HG02571 (cell line): ENCODE results near the gene CDK9.
"Not testable (repeated sequence)": the region's sequence is repeated elsewhere in the genome, so short reads cannot be mapped to it uniquely, and the experiment has no call there.

ENCODE experiments used
- ATAC-seq: cut with Tn5 transposase; IDR thresholded peaks from one replicate; pipeline ENCODE4 v1.9.1; 2021; ENCODE audit warnings: mild to moderate bottlenecking, moderate library complexity; ENCODE audit not compliant: unreplicated experiment

CDK9 gene

DNA sequence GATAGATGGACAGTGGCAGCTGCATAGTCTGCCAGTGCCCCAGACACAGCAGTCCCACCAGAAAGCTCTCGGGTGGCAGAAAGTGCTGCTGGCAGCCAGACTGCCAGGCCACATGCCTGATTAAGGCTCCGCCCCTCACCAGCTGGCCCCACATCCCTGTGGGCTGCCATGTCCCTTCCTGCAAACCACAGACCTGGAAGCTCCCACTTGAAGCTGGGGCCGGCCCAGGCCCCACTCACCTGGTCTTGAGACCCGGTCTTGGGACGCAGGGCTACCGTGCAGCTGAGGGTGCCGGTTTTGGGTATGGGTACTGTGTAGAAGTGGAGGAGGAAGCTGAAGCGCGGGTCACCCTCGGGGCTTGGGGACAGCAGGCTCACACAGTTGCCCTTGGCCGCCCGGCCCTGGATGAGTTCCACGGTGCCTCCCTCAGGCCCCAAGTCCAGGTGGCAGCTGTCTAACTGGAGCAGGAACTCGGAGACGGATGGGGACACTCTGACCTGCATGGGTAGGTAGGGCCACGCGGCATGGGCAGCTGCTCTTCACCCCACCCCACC lies 32.1 kb downstream of the CDK9 start:
- no peak for ATAC-seq

GRCh38 chr9:127818574-127818973 lies 32.7 kb downstream of the CDK9 start:
- ATAC-seq = no peak

GRCh38 chr9:127822108-127822507 lies 36.3 kb downstream of the CDK9 start:
- no peak for ATAC-seq

DNA sequence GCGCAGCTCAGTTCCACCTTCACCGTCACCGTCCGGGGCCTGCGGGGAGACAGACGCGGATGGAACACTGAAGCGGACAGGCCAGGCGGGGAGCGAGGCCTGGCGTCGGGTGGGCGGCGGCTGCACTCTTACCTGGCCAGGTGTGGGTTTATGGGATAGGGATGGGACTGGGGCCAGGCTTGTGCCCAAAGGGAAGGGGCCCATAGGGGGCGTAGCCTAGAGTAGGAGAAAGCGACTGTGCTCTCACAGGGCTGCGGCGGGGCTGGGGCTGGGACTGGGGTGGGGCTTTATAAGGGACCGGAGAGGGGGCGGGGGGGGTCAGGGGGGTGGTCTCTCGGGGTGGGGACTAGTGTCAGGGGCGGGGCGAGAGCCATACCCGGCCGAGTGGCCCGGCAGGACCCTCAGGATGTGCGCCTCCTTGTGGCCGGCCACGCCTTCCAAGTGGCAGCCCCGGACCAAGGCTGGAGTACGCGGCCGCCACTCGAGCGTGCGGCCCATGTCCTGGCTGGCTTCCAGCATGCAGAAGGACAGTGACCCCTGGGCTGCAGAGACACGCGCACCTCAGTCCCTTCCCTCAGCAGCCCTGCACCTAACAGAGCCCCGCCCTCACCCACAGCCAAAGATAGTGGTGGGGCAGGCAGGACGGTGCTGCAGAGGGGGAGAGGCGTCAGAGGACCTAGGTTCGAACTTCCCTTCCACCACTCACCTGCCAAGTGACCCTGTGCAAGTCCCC lies 39.7 kb downstream of the CDK9 start:
- no peak for ATAC-seq

- ATAC-seq = no peak
These were observed 40.5 kb downstream of the CDK9 start for GRCh38 chr9:127826253-127826913.

DNA sequence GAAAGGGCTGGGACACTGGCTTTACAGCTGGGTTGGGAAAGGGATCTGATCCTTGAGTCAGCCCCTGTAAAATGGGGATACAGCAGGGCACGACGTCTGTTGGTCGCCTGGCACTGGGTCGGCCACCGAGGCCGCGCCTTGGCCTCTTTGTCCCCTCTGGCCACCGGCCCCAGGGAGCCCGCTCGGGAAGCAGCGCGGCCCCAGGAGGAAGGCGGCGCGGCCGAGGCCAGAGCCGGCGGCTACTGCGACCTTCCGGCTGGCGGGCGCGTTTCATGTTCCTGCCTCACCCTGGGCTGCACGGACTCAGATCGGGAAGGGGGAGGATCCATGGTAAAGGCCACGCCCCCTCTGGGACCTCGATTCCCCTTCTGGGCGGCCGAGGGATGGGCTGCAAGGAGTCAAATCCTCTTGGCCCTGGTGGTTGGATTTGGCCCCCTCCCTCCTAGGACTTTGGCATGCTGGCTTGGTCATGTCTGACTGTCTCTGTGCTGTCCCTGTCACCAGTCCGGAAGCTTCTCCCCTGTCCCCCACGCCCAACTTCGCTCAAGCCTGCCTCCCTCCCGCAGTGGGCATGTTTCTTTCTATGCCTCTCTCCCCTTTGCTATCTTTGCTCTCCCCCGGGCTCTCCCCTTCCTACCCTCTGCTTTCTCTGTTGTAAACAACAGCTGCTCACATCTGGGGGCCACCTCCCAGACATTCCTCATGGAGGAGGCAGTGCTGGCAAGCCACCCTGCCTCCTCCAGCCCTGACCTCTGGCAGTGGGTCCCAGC lies 42.6 kb downstream of the CDK9 start:
- no peak for ATAC-seq

- ATAC-seq = no peak
These were observed 43.5 kb downstream of the CDK9 start for GRCh38 chr9:127829205-127829906.

DNA sequence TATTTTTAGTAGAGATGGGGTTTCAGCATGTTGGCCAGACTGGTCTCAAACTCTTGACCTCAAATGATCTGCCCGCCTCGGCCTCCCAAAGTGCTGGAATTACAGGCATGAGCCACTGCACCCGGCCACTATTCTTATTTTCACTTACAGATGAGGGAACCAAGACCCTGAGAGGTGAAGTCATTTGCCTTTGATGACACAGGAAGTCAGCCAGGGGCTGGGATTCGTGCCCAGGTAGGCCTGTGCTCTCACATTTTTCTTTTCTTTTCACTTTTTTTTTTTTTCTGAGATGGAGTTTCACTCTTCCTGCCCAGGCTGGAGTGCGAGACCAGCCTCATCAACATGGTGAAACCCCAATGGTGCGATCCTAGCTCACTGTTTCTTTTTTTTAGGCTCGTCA lies 46.4 kb downstream of the CDK9 start:
- ATAC-seq = no peak

DNA sequence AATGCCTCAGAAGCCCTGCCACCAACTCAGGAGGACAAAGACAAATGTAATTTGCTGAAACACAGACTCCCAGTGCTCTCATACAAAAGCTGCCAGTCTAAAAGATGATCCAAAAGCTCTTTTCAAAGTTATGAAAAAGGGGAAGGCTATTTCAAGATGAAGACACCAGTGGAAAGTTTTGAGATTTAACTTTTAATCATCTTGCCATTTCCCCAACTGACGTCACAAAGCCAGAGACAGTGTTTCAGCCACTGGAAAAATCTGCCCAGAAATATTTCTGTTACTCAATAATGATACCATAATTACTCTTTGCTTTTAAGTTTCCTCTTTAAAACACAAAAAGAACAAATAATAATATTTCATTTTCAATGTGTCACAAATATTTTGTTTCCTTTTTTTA lies 47.7 kb downstream of the CDK9 start:
- no peak for ATAC-seq

DNA sequence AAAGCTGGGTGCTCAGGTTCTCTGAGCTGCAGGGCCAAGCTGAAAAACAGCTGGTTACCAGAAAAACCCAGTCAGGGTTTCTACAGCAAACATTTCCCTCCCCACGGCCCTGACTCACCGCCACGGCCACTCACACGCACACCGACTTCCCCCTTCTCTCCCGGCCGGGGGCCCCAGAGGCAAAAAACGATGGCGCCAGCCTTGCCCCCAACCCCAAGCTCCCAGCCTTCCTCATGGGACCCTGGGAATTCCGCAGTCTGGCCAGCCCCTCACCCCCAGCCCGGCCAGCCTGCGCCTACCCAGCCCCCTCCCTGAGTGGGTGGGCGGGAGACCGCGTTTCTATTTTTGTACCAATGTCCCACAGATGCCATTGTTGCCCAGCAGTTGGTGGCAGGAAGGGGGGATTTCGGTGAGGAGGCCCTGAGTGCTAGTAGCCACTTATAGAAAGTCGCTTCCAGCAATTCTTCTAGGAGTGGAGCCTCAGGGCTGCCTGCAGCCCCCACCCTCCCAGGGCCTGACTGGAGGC lies 50.2 kb downstream of the CDK9 start:
- ATAC-seq = no peak

DNA sequence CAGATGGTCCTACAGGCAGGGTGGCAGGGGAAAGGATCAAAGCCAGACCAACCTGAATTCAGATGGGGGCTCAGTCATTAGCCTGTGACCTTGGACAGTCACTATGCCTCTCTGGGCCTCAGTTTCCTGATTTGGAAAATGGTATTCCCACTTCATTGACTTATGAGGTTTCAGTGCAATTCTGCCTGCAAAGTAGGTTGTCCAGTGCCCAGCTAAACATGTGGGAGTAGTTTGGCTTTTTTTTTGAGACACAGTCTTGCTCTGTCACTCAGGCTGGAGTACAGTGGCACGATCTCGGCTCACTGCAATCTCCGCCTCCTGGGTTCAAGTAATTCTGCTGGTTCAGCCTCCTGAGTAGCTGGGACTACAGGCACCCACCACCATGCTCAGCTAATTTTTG lies 50.7 kb downstream of the CDK9 start:
- ATAC-seq = not testable (repeated sequence)

DNA sequence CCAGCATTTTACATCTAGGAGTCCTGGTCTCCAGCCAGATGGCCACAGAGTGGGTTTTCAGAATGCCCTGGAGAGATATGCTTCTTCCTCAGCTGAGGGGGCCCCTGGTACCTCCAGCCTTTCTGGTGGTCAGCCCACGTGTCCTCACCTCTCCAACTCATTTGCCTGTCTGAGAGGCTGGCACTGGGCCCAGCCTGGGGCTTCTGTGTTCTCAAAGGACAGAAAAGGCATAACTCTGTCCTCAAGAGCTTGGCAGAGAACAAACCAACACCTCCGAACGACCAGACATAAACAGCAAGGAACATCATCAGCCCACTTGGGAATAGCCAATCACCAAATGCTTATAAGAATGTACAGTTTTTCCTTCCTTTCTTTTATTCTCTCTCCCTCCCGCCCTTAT lies 51.5 kb downstream of the CDK9 start:
- no peak for ATAC-seq

DNA sequence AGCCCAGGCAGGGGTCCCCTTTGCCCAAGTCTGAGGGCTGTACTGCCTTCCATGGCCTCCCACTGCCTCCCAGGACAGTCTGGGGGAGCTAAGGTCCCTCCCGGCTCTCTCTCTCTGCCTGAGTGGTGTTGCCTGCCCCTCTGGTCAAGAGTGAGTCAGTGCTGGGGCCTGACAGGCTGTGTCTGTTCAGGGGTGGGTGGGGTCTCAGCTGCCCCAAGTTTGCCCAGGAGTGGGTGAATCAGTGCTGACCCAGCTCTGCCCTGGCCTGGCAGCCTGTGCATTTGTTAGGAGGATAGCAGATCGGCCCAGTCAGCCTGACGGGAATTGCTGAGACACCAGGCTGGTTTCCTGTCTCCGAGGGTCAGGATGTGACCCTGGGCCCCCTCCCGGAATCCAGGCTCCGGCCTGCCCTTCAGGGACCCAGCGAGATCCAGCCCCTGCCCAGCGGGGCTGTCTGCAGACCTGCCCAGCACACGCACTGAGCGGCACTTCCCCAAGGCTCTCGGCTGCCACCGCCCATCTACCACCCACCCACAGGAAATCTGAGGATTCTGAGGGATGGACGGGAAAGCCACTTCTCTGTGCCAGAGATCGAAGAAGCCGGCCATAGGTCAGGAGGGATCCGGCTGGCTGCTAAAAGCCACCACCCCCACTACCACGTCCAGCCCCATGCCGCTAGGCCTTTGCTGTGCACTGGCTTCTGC lies 52.7 kb downstream of the CDK9 start:
- ATAC-seq = no peak
